ENCODE results near the gene GOLGA6L10.
"Not testable (repeated sequence)": the region's sequence is repeated elsewhere in the genome, so short reads cannot be mapped to it uniquely, and the experiment has no call there.

GOLGA6L10 gene

DNA sequence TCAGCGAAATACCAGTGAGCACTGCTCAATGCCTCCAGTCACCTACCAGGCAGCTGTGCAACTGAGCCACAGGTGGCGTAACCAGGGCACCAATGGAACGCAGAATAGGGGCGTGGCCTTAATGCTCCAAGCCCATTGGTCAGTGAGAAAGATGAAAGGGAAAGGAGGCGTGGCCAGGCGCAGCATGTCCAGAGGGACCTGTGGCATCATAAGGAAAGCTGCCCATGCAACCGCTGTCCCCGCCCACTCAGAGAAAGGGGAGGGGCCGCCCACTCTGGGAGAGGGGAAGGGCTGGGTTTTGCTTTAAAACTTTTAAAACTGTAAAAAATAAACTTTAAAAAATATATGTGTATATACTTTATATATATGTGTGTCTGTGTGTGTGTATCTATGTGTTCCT lies at the start of gene GOLGA6L10:
Gene GOLGA6L10 (minus strand): TSS at position 101 of the 400 bp plus-strand sequence. CDS start 100 bp downstream, at position 1.
- not testable (repeated sequence) for DNase-seq

GRCh38 chr15:82398785-82399184 lies 49.5 kb upstream of the GOLGA6L10 start:
- no peak for DNase-seq

DNA sequence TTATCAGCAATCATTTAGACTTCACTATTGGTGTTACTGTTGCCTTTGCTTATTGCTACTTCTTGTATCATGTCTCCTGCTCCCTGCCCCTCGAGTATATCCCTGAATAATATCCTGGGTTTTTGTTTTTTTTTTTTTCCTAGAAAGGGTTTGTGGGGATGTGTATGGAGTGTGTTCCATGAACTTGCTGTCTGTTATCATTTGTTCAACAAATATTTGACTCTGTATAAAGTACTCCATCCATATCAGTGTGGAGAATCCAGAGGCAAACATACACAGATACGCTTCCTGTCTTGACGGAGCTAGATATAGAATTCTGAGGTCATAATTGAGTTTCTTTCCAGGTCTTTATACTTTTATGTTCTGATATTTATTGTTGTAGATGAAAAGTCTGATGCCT lies 48.5 kb upstream of the GOLGA6L10 start:
- no peak for DNase-seq

- not testable (repeated sequence) for DNase-seq
Observed at GRCh38 chr15:82395788-82396187, 46.5 kb upstream of the GOLGA6L10 start.

DNA sequence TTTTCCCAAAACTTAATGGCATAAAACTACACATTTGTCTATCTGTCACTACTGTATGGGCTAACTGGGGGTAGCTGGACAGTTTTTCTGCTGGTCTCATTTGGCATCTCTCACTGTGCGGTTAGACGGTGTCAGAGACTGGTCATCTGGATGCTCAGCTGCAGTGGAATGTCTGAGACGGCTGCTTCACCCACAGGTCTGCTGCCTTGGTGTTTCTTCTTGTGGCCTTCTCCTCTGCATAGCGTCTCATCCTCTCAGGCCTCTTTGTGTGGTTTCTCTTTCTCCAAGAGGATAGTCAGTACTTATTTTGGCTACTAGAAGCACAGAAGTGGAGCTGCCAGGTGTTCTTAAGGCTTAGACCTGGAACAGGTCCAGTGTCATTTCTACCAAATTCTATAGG lies 44.4 kb upstream of the GOLGA6L10 start:
- DNase-seq: no peak

- not testable (repeated sequence) for DNase-seq
Observed at GRCh38 chr15:82392077-82392476, 42.8 kb upstream of the GOLGA6L10 start.

DNA sequence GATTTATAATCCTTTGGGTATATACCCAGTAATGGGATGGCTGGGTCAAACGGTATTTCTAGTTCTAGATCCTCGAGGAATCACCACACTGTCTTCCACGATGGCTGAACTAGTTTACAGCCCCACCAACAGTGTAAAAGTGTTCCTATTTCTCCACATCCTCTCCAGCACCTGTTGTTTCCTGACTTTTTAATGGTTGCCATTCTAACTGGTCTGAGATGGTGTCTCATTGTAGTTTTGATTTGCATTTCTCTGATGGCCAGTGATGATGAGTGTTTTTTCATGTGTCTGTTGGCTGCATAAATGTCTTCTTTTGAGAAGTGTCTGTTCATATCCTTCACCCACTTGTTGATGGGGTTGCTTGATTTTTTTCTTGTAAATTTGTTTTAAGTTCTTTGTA lies 40.9 kb upstream of the GOLGA6L10 start:
- DNase-seq: not testable (repeated sequence)

GRCh38 chr15:82387209-82387608 lies 37.9 kb upstream of the GOLGA6L10 start:
- not testable (repeated sequence) for DNase-seq

GRCh38 chr15:82381330-82381955 lies 32.2 kb upstream of the GOLGA6L10 start:
- not testable (repeated sequence) for DNase-seq

- not testable (repeated sequence) for DNase-seq
Observed at GRCh38 chr15:82379552-82379951, 30.3 kb upstream of the GOLGA6L10 start.

DNA sequence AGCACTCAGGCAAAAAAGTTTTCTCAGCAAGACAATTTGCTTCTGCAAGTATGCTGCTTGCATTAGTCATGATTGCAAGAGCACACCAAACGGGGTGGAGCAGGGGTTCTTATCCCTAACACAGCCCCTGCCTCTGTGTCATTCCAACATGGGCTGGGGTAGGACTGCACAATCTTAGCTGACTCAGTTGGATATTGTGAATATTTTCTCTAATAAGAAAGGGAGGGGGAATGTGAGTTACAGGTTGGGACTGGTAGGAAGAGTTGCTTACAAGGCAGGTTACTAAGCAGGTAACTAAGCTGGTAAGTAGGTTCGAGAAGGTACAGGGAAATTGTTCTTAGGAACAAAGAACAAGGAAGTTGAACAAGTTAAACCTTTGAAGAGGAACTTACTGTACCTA lies 24.4 kb upstream of the GOLGA6L10 start:
- DNase-seq: not testable (repeated sequence)

- no peak for DNase-seq
Observed at GRCh38 chr15:82371656-82372055, 22.4 kb upstream of the GOLGA6L10 start.

DNA sequence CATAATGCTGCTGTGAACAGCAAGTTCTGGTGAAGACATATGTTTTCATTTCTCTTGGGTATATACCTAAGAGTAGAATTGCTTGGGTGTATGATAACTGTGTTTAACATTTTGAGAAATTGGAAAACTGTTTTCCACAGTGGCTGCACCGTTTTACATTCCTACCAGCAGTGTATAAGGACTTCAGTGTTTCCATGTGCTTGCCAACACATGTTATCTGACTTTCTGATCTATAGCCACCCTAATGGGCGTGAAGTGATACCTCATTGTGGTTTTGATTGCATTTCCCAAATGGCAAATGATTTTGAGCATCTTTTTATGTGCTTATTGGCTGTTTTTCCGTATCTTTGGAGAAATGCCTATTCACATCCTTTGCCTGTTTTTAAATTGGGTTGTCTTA lies 18.5 kb upstream of the GOLGA6L10 start:
- DNase-seq: not testable (repeated sequence)

GRCh38 chr15:82365692-82366323 lies 16.5 kb upstream of the GOLGA6L10 start:
- DNase-seq: not testable (repeated sequence)

GRCh38 chr15:82364548-82364947 lies 15.3 kb upstream of the GOLGA6L10 start:
- not testable (repeated sequence) for DNase-seq

DNA sequence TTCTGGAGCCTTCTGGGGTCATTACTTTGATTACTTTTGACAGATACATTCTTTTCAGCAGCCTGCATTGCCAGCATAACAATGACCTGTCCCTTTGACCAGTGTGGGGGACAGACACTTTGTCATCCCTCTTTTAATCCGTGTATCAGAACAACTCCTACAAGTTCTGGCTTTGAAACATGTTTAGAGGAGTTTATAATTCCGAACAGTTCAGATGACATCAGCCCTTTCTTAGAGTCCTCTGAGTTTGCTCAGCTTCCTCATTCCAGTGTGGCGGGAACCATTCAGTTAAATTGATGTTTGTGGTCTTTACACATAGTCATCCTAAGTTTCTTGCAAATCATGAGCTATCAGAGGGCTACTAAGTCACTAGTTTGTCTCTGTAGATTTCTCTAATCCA lies 13.5 kb upstream of the GOLGA6L10 start:
- DNase-seq: not testable (repeated sequence)

GRCh38 chr15:82360618-82361017 lies 11.3 kb upstream of the GOLGA6L10 start:
- not testable (repeated sequence) for DNase-seq

DNA sequence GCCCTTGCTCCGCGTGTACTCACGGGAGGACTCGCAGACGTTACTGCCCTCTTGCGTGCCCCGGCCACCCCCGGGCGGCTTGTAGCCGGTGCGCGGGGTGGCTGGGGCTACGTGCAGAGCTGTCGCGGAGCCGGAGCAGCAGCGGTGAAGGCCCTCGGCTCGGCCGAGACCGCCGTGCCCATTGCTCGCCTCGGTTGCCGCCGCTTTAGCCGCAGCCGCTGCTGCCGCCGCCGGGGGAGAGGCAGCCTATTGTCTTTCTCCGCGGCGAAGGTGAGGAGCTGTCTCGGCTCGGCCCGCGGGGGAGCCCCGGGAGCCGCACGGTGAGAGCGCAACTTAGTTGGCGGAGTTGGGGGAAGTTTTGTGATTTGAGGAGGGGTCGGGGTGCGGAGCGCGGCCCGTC lies 5.8 kb upstream of the GOLGA6L10 start:
- not testable (repeated sequence) for DNase-seq

DNA sequence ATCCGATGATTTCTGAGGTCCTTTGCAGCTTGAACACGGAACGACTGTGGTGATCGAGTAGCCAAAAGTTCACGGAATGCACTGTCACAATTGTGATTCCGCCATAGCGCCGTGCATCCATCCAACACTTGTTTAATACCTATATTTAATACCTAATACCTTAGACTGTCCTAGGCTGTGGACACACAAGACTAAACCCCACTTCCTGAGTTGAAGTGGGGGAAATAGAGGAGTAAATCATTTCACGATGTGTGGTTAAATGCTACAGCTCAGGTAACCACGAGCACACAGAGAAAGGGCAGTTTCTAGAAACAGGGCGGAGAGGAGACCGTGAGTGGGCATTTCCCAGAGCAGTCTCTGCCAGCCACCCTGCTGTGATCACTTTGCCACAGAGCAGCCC lies 5.3 kb upstream of the GOLGA6L10 start:
- not testable (repeated sequence) for DNase-seq

- DNase-seq: not testable (repeated sequence)
Observed at GRCh38 chr15:82347645-82348044, 1.6 kb downstream of the GOLGA6L10 start.

GRCh38 chr15:82345176-82345575 lies 4.1 kb downstream of the GOLGA6L10 start:
- DNase-seq: not testable (repeated sequence)

DNA sequence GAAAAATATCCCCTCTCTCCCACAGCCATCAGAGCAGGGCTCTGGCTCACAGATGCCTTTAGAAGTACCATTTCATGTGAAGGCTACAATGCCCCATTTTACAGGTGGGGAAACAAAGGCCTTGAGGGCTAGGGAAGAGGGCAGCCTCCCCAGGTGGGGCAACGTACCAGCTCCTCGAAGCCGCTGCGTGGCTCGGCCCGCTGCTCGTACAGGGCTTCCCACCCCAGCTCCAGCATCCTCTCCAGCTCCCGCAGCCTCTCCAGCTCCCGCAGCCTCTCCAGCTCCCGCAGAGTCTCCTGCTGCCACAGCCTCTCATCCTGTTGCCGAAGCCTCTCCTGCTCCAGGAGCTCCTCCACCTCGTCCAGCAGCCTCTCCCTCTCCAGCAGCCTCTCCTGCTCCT lies 4.9 kb downstream of the GOLGA6L10 start:
- not testable (repeated sequence) for DNase-seq

DNA sequence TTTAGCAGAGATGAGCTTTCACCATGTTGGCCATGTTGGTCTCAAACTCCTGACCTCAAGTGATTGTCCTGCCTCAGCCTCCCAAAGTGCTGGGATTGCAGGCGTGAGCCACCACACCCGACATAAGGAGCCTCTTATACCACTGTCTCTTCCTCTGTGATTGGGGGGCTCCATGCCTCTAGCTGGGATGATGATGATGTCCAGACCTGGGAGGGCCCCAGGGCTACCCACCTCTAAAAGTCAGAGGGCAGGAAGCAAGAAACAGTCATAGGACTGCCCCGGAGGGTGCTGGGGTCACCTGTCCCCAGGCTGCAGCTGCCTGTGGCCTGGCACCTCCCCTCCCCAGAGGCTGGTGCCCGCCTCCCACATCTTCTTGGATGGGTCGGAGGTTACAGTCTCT lies 5.4 kb downstream of the GOLGA6L10 start:
- DNase-seq: not testable (repeated sequence)

GRCh38 chr15:82342632-82343374 lies 6.5 kb downstream of the GOLGA6L10 start:
- DNase-seq: not testable (repeated sequence)
